ENCODE measurements around the gene TRIO.

TRIO gene

DNA sequence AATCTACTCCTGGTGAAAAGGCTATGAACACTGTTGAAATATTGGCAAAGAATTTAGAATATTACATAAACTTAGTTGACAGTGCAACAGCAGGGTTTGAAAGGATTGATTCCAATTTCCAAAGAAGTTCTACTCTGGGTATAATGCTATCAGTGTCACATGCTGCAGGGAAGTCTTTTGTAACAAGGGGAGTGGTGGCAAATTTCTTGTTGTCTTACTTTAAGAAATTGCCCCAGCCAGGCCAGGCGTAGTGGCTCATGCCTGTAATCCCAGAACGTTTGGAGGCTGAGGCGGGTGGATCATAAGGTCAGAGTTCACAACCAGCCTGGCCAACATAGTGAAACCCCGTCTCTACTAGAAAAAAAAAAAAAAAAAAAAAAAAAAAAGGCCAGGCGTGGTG lies 352.2 kb downstream of the TRIO start:
- Histone ChIP-seq H3K9me3 (ENCODE audit: low read depth, low read length) (no peaks in the 10 kb centered on the region), H3K9ac (ENCODE audit: insufficient read length) (no peak overlapping the region), H3K4me3 (no peak overlapping the region), H3K27ac (no peak overlapping the region), H3K36me3 (ENCODE audit: insufficient read depth, low read length) (peaks cover 25% of the 10 kb centered on the region)
- TF ChIP-seq POLR2AphosphoS5 (IDR thresholded peaks at IDR 0.05; ENCODE audit: borderline replicate concordance, low read depth, low read length) = no peak
- DNase-seq (ENCODE audit: low read depth, low spot score) = no peak

GRCh38 chr5:14497311-14497710 lies 354.2 kb downstream of the TRIO start:
- no peak overlapping the region for H3K27ac ChIP-seq
- TF ChIP-seq POLR2AphosphoS5 (IDR thresholded peaks at IDR 0.05; ENCODE audit: borderline replicate concordance, low read depth, low read length) = no peak
- no peak for TF ChIP-seq EZH2 (IDR thresholded peaks at IDR 0.05)
- no peak for TF ChIP-seq FOXP2 (optimal IDR thresholded peaks at IDR 0.05; ENCODE audit: control extremely low read depth, extremely low read length, insufficient read depth)
- DNase-seq (ENCODE audit: low read depth, low spot score) = no peak
- peaks cover 23% of the 10 kb centered on the region for H3K36me3 ChIP-seq (ENCODE audit: insufficient read depth, low read length)
- no peaks in the 10 kb centered on the region for H3K9me3 ChIP-seq (ENCODE audit: low read depth, low read length)
- H3K4me3 ChIP-seq = no peak overlapping the region
- no peak overlapping the region for H3K9ac ChIP-seq (ENCODE audit: insufficient read length)

DNA sequence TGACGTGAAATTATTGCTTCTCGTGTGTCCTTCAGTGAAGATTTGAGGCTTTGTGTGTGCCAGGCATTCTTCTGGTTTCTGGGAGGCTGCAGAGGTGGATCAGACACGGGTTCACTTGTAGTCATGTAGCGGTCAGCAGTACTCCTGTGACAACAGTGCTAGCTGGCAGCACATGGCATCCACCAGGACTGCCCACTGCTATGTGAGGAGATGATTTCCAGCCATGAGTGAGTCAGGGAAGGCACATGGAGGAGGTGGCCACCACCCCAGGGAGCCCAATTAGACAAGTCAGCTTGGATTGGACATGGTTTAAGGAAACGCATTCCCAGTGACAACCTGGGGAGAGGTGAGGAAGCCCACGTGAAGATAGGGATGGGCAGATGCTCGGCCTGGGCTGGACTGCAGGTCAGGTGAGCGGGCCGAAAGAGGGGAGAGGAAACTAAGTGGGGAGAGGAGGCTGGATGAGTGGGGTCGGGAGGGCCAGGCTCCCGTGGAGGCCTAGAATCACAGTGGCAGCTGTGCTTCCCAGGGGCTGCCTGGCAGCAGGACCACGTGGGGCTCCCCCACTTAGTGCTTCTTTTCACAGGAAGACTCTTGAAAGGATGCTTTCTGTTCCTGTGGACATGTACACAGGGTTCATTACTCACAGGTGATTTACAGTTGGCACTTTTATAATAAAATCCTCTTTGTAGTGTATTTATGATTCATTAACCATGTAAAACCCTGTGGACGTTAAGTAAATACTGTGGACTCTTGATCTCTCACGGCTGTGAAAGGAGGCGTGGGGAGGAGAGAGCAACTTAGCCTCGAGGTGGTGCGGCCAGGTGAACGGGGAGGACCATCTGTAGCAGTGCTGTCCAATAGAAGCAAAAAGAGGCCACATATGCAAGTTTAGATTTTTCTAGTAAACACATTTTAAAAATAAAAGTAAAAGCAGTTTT lies 358.5 kb downstream of the TRIO start:
- H3K36me3 ChIP-seq (ENCODE audit: insufficient read depth, low read length) = peaks cover 7% of the 10 kb centered on the region; the same call in 1 of the 2 replicates
- no peak for TF ChIP-seq POLR2AphosphoS5 (IDR thresholded peaks at IDR 0.05; ENCODE audit: borderline replicate concordance, low read depth, low read length)
- no peak for TF ChIP-seq EZH2 (IDR thresholded peaks at IDR 0.05)
- no peak for TF ChIP-seq FOXP2 (optimal IDR thresholded peaks at IDR 0.05; ENCODE audit: control extremely low read depth, extremely low read length, insufficient read depth)
- no peak for DNase-seq (ENCODE audit: low read depth, low spot score)

GRCh38 chr5:14502294-14502690 lies 359.1 kb downstream of the TRIO start:
- DNase-seq (ENCODE audit: low read depth, low spot score) = no peak
- H3K27ac ChIP-seq = no peak overlapping the region
- H3K9ac ChIP-seq (ENCODE audit: insufficient read length) = no peak overlapping the region
- H3K36me3 ChIP-seq (ENCODE audit: insufficient read depth, low read length) = peaks cover 7% of the 10 kb centered on the region; the same call in 1 of the 2 replicates
- TF ChIP-seq FOXP2 (optimal IDR thresholded peaks at IDR 0.05; ENCODE audit: control extremely low read depth, extremely low read length, insufficient read depth) (no peak), POLR2AphosphoS5 (IDR thresholded peaks at IDR 0.05; ENCODE audit: borderline replicate concordance, low read depth, low read length) (no peak), EZH2 (IDR thresholded peaks at IDR 0.05) (no peak)
- H3K9me3 ChIP-seq (ENCODE audit: low read depth, low read length) = no peaks in the 10 kb centered on the region
- no peak overlapping the region for H3K4me3 ChIP-seq

More for the DNA sequence above, 358.5 kb downstream of the TRIO start:
- Histone ChIP-seq H3K27ac (no peak overlapping the region), H3K4me3 (no peak overlapping the region), H3K9me3 (ENCODE audit: low read depth, low read length) (no peaks in the 10 kb centered on the region), H3K9ac (ENCODE audit: insufficient read length) (no peak overlapping the region)

- Histone ChIP-seq H3K9me3 (ENCODE audit: low read depth, low read length) (no peaks in the 10 kb centered on the region), H3K4me3 (no peak overlapping the region), H3K27ac (no peak overlapping the region), H3K9ac (ENCODE audit: insufficient read length) (no peak overlapping the region), H3K36me3 (ENCODE audit: insufficient read depth, low read length) (peaks cover 7% of the 10 kb centered on the region; the same call in 1 of the 2 replicates)
- TF ChIP-seq EZH2 (IDR thresholded peaks at IDR 0.05) (no peak), FOXP2 (optimal IDR thresholded peaks at IDR 0.05; ENCODE audit: control extremely low read depth, extremely low read length, insufficient read depth) (no peak), POLR2AphosphoS5 (IDR thresholded peaks at IDR 0.05; ENCODE audit: borderline replicate concordance, low read depth, low read length) (no peak)
- DNase-seq (ENCODE audit: low read depth, low spot score) = no peak
These were observed 360.0 kb downstream of the TRIO start for GRCh38 chr5:14503017-14503680.

- H3K27ac ChIP-seq = no peak overlapping the region
- H3K36me3 ChIP-seq (ENCODE audit: insufficient read depth, low read length) = peaks cover under 1% of the 10 kb centered on the region; the same call in 1 of the 2 replicates
- TF ChIP-seq FOXP2 (optimal IDR thresholded peaks at IDR 0.05; ENCODE audit: control extremely low read depth, extremely low read length, insufficient read depth) (no peak), POLR2AphosphoS5 (IDR thresholded peaks at IDR 0.05; ENCODE audit: borderline replicate concordance, low read depth, low read length) (no peak), EZH2 (IDR thresholded peaks at IDR 0.05) (no peak)
These were observed 360.7 kb downstream of the TRIO start for GRCh38 chr5:14503681-14504331.

DNA sequence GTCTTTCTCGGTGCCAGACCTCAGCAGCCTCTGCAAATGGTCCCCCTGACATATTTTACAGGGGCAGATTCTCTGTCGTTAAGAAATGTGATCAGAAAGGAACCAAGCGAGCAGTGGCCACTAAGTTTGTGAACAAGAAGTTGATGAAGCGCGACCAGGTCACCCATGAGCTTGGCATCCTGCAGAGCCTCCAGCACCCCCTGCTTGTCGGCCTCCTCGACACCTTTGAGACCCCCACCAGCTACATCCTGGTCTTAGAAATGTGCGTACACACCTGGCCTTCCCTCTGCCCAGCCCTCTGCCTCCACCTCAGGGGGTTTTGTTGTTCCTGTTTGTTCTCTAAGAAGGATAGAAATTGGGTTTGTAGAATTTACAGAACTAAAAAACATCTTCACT lies 361.2 kb downstream of the TRIO start:
- Histone ChIP-seq H3K4me3 (no peak overlapping the region), H3K9me3 (ENCODE audit: low read depth, low read length) (no peaks in the 10 kb centered on the region), H3K36me3 (ENCODE audit: insufficient read depth, low read length) (no peaks in the 10 kb centered on the region; the same call in 1 of the 2 replicates), H3K9ac (ENCODE audit: insufficient read length) (no peak overlapping the region), H3K27ac (no peak overlapping the region)
- DNase-seq (ENCODE audit: low read depth, low spot score) = no peak
- TF ChIP-seq POLR2AphosphoS5 (IDR thresholded peaks at IDR 0.05; ENCODE audit: borderline replicate concordance, low read depth, low read length) (no peak), FOXP2 (optimal IDR thresholded peaks at IDR 0.05; ENCODE audit: control extremely low read depth, extremely low read length, insufficient read depth) (no peak), EZH2 (IDR thresholded peaks at IDR 0.05) (no peak)

More at GRCh38 chr5:14503681-14504331, 360.7 kb downstream of the TRIO start:
- H3K4me3 ChIP-seq = no peak overlapping the region
- H3K9me3 ChIP-seq (ENCODE audit: low read depth, low read length) = no peaks in the 10 kb centered on the region
- DNase-seq (ENCODE audit: low read depth, low spot score) = no peak
- H3K9ac ChIP-seq (ENCODE audit: insufficient read length) = no peak overlapping the region

DNA sequence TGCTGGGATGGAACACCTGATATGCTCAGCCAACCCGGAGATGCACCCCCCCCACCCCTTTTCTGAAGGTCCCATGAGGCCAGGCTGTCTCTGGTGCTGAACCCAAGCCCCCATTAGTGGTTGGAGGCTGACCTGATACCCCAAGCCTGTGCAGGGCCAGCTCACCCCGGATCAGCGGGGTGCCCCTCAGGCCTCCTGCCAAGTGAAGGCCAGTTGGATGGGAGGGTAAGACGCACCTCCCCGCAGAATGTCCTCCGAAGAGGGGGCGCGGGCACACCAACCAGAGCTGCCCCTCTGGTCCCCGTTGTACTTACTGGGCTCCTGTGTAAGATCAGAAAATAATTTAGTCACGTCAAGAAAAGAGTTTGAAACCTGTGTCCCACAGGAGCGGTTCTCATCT lies 361.7 kb downstream of the TRIO start:
- Histone ChIP-seq H3K4me3 (no peak overlapping the region), H3K9ac (ENCODE audit: insufficient read length) (no peak overlapping the region), H3K9me3 (ENCODE audit: low read depth, low read length) (no peaks in the 10 kb centered on the region), H3K27ac (no peak overlapping the region), H3K36me3 (ENCODE audit: insufficient read depth, low read length) (no peaks in the 10 kb centered on the region; the same call in 1 of the 2 replicates)
- no peak for DNase-seq (ENCODE audit: low read depth, low spot score)
- TF ChIP-seq EZH2 (IDR thresholded peaks at IDR 0.05) (no peak), FOXP2 (optimal IDR thresholded peaks at IDR 0.05; ENCODE audit: control extremely low read depth, extremely low read length, insufficient read depth) (no peak)
